Ovary (tissue), 9 donors: ENCODE measurements around the gene NUP50. TPM values are rescaled to one million over a fixed set of nuclear protein-coding genes. Genes with fewer than 3 reads are reported as not detected.

ENCODE experiments used
- DNase-seq, 5 donors: peaks; one replicate each; pipeline ENCODE4 v3.0.0-alpha.2; 2019 to 2020
- H3K27ac ChIP-seq, 2 donors: fragments of 200-600 bp; one replicate each; pipeline versions ENCODE4 v1.5.1 to v1.8.0; 2019 to 2022
- H3K27me3 ChIP-seq: fragments of 200-600 bp; one replicate; pipeline ENCODE4 v1.8.0; 2022
- H3K36me3 ChIP-seq: fragments of 200-600 bp; sonication (generic); one replicate; pipeline ENCODE4 v1.5.1; 2019
- H3K4me1 ChIP-seq: one replicate; pipeline ENCODE4 v1.8.1; 2013; ENCODE audit warnings: mild to moderate bottlenecking, moderate library complexity; ENCODE audit not compliant: insufficient read depth
- H3K4me3 ChIP-seq: fragments of 200-600 bp; sonication (generic); one replicate; pipeline ENCODE4 v1.5.1; 2017
- H3K9me3 ChIP-seq, 2 donors: fragments of 200-600 bp in 1 of 2; sonication (generic) in 1 of 2; one replicate each; pipeline versions ENCODE4 v1.5.1 to v1.8.1; 2013 to 2019; ENCODE audit warnings: mild to moderate bottlenecking in 1 of 2, moderate library complexity in 1 of 2
- EP300 ChIP-seq: sonication (generic); formaldehyde crosslinking; IDR thresholded peaks from one replicate; pipeline ENCODE4 v1.6.1; 2017; ENCODE audit warnings: antibody characterized with exemption
- POLR2A ChIP-seq: fragments of 450-650 bp; IDR thresholded peaks from one replicate; pipeline ENCODE4 v1.6.1; 2017; ENCODE audit warnings: antibody characterized with exemption, mild to moderate bottlenecking, moderate library complexity
- WGBS, 3 donors: extraction: QIAGEN DNeasy Blood & Tissue Kit in 1 of 3; methylation state at CpG; one replicate each; pipeline versions ENCODE4 v1.1.5 to v1.1.7; 2013 to 2017; 5-methylcytosine and 5-hydroxymethylcytosine counted together
- intact Hi-C, 4 donors: fragments of 100-400 bp; cut with DNase I; formaldehyde crosslinking; loops; one replicate each; pipeline versions ENCODE4 v1.11.0 to v1.15.1; 2022 to 2023
- microRNA counts: library from miRNA; unstranded; fragments of <30 nt; microRNA quantifications from one replicate; lab custom pipeline; 2016
- microRNA-seq, 3 donors: library from miRNA; unstranded; fragments of <30 nt; microRNA quantifications; one replicate each; pipeline versions ENCODE4 to v1.2.0, GENCODE V29; 2019 to 2020
- polyA plus RNA-seq, 2 donors: library from polyadenylated mRNA; stranded (reverse); fragments of 200-250 nt in 1 of 2; fragments of 350-450 nt in 1 of 2; fragmentation: Illumina TruSeq in 1 of 2; extraction: RNeasy Lipid Tissue Mini Kit (QIAGEN cat#74804) in 1 of 2; gene quantifications; one replicate each; pipeline ENCODE4 v1.2.3, GENCODE V29; 2013 to 2014
- small RNA-seq: library from RNA; depleted of rRNA; stranded (forward); fragments of <200 nt; gene quantifications from one replicate; pipeline ENCODE3, GENCODE V24; 2016
- total RNA-seq, 7 donors: library from RNA; depleted of rRNA in 2 of 7; stranded (reverse); fragments of >200 nt in 2 of 7; fragmentation: NEBNext Ultra II Directional in 3 of 7; extraction: Animal tissue kit (Norgen Biotek cat#: 25700) in 3 of 7; gene quantifications; one replicate each; pipeline versions ENCODE4 v1.1.0 to v1.2.4, GENCODE V29; 2016 to 2023
- TF ChIP-seq, protein P1 (sequence below), 3 donors: fragments of 450-650 bp in 2 of 3; fragments of 200-600 bp in 1 of 3; IDR thresholded peaks; one replicate each; pipeline versions ENCODE4 v1.5.1 to v1.8.0; 2016 to 2022; ENCODE audit warnings: antibody characterized with exemption in 3 of 3, mild to moderate bottlenecking in 1 of 3
- donor health status: DM: no; HTN: no; CAD: no; lungs with moderate emphysema.
- donor health status: DM: no; HTN: no; CAD: no.
- donor health status: Bipolar disorder and iron deficiency.
- donor health status: DM: yes; HTN: yes; CAD: no.
- donor health status: DM: no; HTN: no; CAD: no.
- donor health status: DM: yes; HTN: yes; CAD: no.

The NUP50 gene
- total and polyA plus RNA-seq, 9 donors: 12.4 to 58.6 (median 44.2) TPM

DNA sequence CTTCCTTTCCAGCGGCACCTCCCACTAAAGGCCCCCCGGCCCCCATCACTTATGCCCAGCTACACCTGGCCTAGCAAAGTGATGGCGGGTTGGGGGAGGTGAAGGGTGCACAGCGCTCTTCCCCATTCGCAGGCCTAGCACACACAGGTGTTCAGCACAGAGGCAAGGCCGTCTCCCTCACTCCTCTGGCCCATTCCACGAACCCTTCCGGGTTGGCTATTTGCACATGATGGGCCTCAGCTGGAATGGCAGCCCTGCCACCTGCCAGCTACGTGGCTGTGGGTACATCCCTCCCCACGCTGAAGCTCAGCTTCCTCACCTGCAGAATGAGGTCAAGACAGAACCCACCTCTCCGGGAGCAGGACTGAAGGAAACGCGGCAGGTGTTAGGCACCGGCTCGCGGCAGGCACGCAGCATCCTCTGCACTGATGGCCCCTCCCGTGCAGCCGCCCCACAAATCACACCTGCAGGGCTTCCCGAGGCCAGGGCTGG lies 72.2 kb downstream of the NUP50 start:
- Histone ChIP-seq H3K4me3 (no peak overlapping the region), H3K36me3 (no peaks in the 10 kb centered on the region), H3K27ac (no peak overlapping the region), H3K27me3 (no peaks in the 10 kb centered on the region), H3K9me3 (no peaks in the 10 kb centered on the region), H3K4me1 (peaks cover 7% of the 10 kb centered on the region)
- TF ChIP-seq POLR2A (no peak), EP300 (no peak)
- TF ChIP-seq, protein P1, sequence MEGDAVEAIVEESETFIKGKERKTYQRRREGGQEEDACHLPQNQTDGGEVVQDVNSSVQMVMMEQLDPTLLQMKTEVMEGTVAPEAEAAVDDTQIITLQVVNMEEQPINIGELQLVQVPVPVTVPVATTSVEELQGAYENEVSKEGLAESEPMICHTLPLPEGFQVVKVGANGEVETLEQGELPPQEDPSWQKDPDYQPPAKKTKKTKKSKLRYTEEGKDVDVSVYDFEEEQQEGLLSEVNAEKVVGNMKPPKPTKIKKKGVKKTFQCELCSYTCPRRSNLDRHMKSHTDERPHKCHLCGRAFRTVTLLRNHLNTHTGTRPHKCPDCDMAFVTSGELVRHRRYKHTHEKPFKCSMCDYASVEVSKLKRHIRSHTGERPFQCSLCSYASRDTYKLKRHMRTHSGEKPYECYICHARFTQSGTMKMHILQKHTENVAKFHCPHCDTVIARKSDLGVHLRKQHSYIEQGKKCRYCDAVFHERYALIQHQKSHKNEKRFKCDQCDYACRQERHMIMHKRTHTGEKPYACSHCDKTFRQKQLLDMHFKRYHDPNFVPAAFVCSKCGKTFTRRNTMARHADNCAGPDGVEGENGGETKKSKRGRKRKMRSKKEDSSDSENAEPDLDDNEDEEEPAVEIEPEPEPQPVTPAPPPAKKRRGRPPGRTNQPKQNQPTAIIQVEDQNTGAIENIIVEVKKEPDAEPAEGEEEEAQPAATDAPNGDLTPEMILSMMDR (IDR thresholded peaks at IDR 0.05): no peak
- DNase-seq: no peak
- 84 to 91% (median 87%) methylated on average over 20 of the region's 20 CpGs for WGBS, 3 donors
- intact Hi-C loops: no loop called here

DNA sequence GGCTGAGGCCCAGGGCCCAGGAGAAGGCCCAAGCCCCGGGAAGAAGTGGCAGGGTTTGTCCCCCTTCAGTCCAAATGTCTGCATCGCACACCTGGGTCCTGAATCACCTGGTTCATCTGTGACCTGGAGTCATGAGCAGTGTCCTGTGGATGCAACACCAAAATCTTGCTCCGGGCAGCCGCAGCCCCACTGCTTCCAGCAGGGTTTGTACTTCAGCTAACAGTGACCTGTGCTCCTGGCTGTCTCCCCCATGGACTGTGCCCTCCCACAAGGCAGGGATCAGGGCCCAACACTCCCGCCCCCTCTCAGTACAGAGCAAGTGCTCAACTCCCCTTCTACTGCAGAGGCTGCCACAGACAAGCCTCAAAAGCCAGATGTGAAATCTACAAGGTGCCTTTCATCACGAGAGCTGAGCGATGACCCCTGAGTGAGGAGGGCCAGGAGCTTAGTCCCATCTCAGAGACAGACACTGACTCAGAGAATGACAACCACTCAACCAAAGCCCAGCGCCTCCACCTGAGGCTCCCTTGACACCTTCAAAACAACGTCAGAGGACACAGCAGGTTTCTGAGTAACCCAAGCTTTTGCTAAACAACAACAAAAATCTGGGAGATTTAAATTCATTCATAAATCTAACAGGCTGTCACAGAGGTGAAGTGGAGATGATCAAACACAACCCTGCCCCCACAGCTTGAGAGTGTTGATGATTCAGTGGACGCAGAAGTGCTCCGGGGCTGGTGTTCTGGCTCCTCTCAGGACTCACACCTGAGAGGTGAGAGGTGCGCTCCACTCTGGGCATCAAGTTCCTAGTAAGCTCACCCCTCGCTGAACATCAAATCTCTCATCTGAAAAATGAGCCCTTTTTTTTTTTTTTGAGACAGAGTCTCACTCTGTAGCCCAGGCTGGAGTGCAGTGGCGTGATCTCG lies 73.6 kb downstream of the NUP50 start:
- no peaks in the 10 kb centered on the region for H3K27me3 ChIP-seq
- no peak for DNase-seq
- no peaks in the 10 kb centered on the region for H3K9me3 ChIP-seq
- TF ChIP-seq, protein P1 (IDR thresholded peaks at IDR 0.05): no peak
- TF ChIP-seq EP300 (no peak), POLR2A (no peak)
- no peak overlapping the region for H3K4me3 ChIP-seq
- H3K27ac ChIP-seq: no peak overlapping the region
- H3K36me3 ChIP-seq: no peaks in the 10 kb centered on the region
- 90 to 91% (median 90%) methylated on average over 15 of the region's 15 CpGs for WGBS, 3 donors
- intact Hi-C loops: no loop called here
- peaks cover 7% of the 10 kb centered on the region for H3K4me1 ChIP-seq

MicroRNAs encoded within 50 kb of the gene (microRNA counts, 767-probe panel; counts per million panel counts)
- 530 counts per million, percentile 78 among the panel's probes with 10 or more counts for microRNA hsa-miR-1249 (lab: Ali Mortazavi, UCI)

Small RNA genes within 50 kb of the gene (microRNA-seq; reads per million reads assigned to microRNA genes)
- 3.2 to 10.1 (median 6.8) reads per million in 3 donors for gene MIR1249

Small RNA genes within 50 kb of the gene (small RNA-seq; reads per million reads assigned to genes)
- gene MIR1249: 0.20 reads per million

Other genes starting within 250 kb of the NUP50 start
- gene PHF21B, start 153.9 kb upstream of the NUP50 start, total RNA-seq: 10 to 100 TPM in 1 of 7 donors, 1 to 10 TPM in 6; 1.0 to 10.7 (median 7.3) TPM
- gene PHF21B, start 153.9 kb upstream of the NUP50 start, polyA plus RNA-seq: 1 to 10 TPM in 1 of 2 donors, under 1 TPM in 1; 0.95 to 2.4 TPM
- 10 to 100 TPM; 14.8 to 40.0 (median 33.9) TPM for gene KIAA0930, start 77.0 kb downstream of the NUP50 start, total RNA-seq
- 10 to 100 TPM; 17.3 to 19.4 TPM for gene KIAA0930, start 77.0 kb downstream of the NUP50 start, polyA plus RNA-seq
- gene UPK3A, start 121.0 kb downstream of the NUP50 start, total RNA-seq: not detected
- gene UPK3A, start 121.0 kb downstream of the NUP50 start, polyA plus RNA-seq: under 1 TPM in 1 of 2 donors, not detected in 1; 0.22 TPM
- gene FAM118A, start 146.0 kb downstream of the NUP50 start, total RNA-seq: 10 to 100 TPM; 21.9 to 50.4 (median 30.0) TPM
- 10 to 100 TPM; 27.4 to 57.8 TPM for gene FAM118A, start 146.0 kb downstream of the NUP50 start, polyA plus RNA-seq
- under 1 TPM in 1 of 7 donors, not detected in 6; 0.05 TPM for gene SMC1B, start 249.7 kb downstream of the NUP50 start, total RNA-seq
- under 1 TPM in 1 of 2 donors, not detected in 1; 0.04 TPM for gene SMC1B, start 249.7 kb downstream of the NUP50 start, polyA plus RNA-seq
- 1 to 10 TPM in 4 of 7 donors, under 1 TPM in 2, not detected in 1; 0.60 to 7.5 (median 1.3) TPM for gene RIBC2, start 249.8 kb downstream of the NUP50 start, total RNA-seq
- gene RIBC2, start 249.8 kb downstream of the NUP50 start, polyA plus RNA-seq: under 1 TPM; 0.25 to 0.33 TPM